Gastrocnemius medialis (tissue), 4 donors: ENCODE data around the gene NGFR. TPM values are rescaled to one million over a fixed set of nuclear protein-coding genes. Genes with fewer than 3 reads are reported as not detected.

ENCODE experiments used
- ATAC-seq, 2 donors: fragments of 150-250 bp; one replicate each; pipeline ENCODE4 v1.9.1; 2016
- DNase-seq, 2 donors: peaks; one replicate each; pipeline ENCODE4 v3.0.0-alpha.2; 2019
- H3K27ac ChIP-seq, 4 donors: fragments of 200-600 bp; sonication (generic); 1 replicate in 1 of 4; 2 replicates in 3 of 4; pipeline ENCODE4 v1.5.1; 2016 to 2018; ENCODE audit warnings: mild to moderate bottlenecking in 2 of 4, moderate library complexity in 1 of 4
- H3K27me3 ChIP-seq, 3 donors: fragments of 200-600 bp; sonication (generic) in 2 of 3; 1 replicate in 1 of 3; 2 replicates in 2 of 3; pipeline versions ENCODE4 v1.5.1 to v1.6.0; 2016 to 2019; ENCODE audit warnings: mild to moderate bottlenecking in 1 of 3, moderate library complexity in 1 of 3
- H3K36me3 ChIP-seq, 2 donors: fragments of 200-600 bp; sonication (generic) in 1 of 2; one replicate each; pipeline ENCODE4 v1.5.1; 2017 to 2018
- H3K4me1 ChIP-seq, 2 donors: fragments of 200-600 bp; sonication (generic) in 1 of 2; one replicate each; pipeline ENCODE4 v1.5.1; 2016 to 2017; ENCODE audit warnings: mild to moderate bottlenecking in 2 of 2
- H3K4me3 ChIP-seq, 4 donors: fragments of 200-600 bp; sonication (generic) in 3 of 4; 1 replicate in 1 of 4; 2 replicates in 3 of 4; pipeline ENCODE4 v1.5.1; 2016 to 2019; ENCODE audit warnings: mild to moderate bottlenecking in 2 of 4
- H3K9me3 ChIP-seq, 3 donors: fragments of 200-600 bp; sonication (generic) in 2 of 3; 1 replicate in 1 of 3; 2 replicates in 2 of 3; pipeline ENCODE4 v1.5.1; 2016 to 2019
- POLR2A ChIP-seq, 2 donors: fragments of 450-650 bp; IDR thresholded peaks; one replicate each; pipeline ENCODE4 v1.6.1; 2017; ENCODE audit warnings: antibody characterized with exemption in 2 of 2, mild to moderate bottlenecking in 2 of 2, moderate library complexity in 2 of 2
- in situ Hi-C, 4 donors: fragments of 200-750 bp; cut with MboI; loops; one replicate each; pipeline versions ENCODE4 v1.15.0 to v1.8.0; 2017; ENCODE audit warnings: low sequenced_read_pairs in 4 of 4
- intact Hi-C: fragments of 100-400 bp; cut with DNase I; formaldehyde crosslinking; loops from one replicate; pipeline ENCODE4 v1.15.1; 2023; ENCODE audit warnings: low total_unique reads
- total RNA-seq, 4 donors: library from RNA; depleted of rRNA; stranded (reverse); fragments of >200 nt; gene quantifications; one replicate each; pipeline versions ENCODE4 v1.1.0 to v1.2.3, GENCODE V29; 2016
- TF ChIP-seq, protein P1 (sequence below), 5 experiments: fragments of 450-650 bp in 3 of 5; fragments of 200-600 bp in 2 of 5; sonication (generic) in 2 of 5; IDR thresholded peaks in 4 of 5; conservative IDR thresholded peaks in 1 of 5; 1 replicate in 4 of 5; 2 replicates in 1 of 5; pipeline ENCODE4 v1.5.1; 2016 to 2019; ENCODE audit warnings: antibody characterized with exemption in 5 of 5, mild to moderate bottlenecking in 3 of 5, moderate library complexity in 3 of 5

Gene NGFR
- total RNA-seq, 4 donors from 2014 or later, result 0.41 to 3.2 (median 1.0) TPM; not detected in 1

DNA sequence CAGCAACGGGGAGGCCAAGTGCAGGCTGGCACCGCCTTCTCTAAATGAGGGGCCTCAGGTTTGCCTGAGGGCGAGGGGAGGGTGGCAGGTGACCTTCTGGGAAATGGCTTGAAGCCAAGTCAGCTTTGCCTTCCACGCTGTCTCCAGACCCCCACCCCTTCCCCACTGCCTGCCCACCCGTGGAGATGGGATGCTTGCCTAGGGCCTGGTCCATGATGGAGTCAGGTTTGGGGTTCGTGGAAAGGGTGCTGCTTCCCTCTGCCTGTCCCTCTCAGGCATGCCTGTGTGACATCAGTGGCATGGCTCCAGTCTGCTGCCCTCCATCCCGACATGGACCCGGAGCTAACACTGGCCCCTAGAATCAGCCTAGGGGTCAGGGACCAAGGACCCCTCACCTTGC is 18.5 kb downstream of the NGFR start:
- in situ Hi-C loops, result no loop called here
- no peak overlapping the region for H3K4me3 ChIP-seq
- no peaks in the 10 kb centered on the region for H3K27me3 ChIP-seq
- peak overlapping the region in 1 of 4 donors; percentile 86 for H3K27ac ChIP-seq
- ATAC-seq, result no peak
- intact Hi-C loops, result no loop called here
- no peak for TF ChIP-seq POLR2A (IDR thresholded peaks at IDR 0.05)
- TF ChIP-seq, protein P1, sequence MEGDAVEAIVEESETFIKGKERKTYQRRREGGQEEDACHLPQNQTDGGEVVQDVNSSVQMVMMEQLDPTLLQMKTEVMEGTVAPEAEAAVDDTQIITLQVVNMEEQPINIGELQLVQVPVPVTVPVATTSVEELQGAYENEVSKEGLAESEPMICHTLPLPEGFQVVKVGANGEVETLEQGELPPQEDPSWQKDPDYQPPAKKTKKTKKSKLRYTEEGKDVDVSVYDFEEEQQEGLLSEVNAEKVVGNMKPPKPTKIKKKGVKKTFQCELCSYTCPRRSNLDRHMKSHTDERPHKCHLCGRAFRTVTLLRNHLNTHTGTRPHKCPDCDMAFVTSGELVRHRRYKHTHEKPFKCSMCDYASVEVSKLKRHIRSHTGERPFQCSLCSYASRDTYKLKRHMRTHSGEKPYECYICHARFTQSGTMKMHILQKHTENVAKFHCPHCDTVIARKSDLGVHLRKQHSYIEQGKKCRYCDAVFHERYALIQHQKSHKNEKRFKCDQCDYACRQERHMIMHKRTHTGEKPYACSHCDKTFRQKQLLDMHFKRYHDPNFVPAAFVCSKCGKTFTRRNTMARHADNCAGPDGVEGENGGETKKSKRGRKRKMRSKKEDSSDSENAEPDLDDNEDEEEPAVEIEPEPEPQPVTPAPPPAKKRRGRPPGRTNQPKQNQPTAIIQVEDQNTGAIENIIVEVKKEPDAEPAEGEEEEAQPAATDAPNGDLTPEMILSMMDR (IDR thresholded peaks at IDR 0.05 in 4 of 5, conservative IDR thresholded peaks at IDR 0.05 in 1 of 5), result no peak
- no peaks in the 10 kb centered on the region for H3K36me3 ChIP-seq
- no peak for DNase-seq
- peaks cover 18 to 19% of the 10 kb centered on the region in 2 donors for H3K4me1 ChIP-seq
- no peaks in the 10 kb centered on the region for H3K9me3 ChIP-seq

DNA sequence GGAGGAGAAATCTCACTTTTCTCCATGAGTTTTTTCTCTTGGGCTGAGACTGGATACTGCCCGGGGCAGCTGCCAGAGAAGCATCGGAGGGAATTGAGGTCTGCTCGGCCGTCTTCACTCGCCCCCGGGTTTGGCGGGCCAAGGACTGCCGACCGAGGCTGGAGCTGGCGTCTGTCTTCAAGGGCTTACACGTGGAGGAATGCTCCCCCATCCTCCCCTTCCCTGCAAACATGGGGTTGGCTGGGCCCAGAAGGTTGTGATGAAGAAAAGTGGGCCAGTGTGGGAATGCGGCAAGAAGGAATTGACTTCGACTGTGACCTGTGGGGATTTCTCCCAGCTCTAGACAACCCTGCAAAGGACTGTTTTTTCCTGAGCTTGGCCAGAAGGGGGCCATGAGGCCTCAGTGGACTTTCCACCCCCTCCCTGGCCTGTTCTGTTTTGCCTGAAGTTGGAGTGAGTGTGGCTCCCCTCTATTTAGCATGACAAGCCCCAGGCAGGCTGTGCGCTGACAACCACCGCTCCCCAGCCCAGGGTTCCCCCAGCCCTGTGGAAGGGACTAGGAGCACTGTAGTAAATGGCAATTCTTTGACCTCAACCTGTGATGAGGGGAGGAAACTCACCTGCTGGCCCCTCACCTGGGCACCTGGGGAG is 19.1 kb downstream of the NGFR start:
- ATAC-seq (peak in 1 of 2 donors; percentile 19), DNase-seq (no peak)
- H3K27me3 ChIP-seq, result no peaks in the 10 kb centered on the region
- H3K4me3 ChIP-seq, result no peak overlapping the region
- no peaks in the 10 kb centered on the region for H3K9me3 ChIP-seq
- intact Hi-C loops (no loop called here), in situ Hi-C loops (no loop called here)
- no peaks in the 10 kb centered on the region for H3K36me3 ChIP-seq
- no peak for TF ChIP-seq POLR2A (IDR thresholded peaks at IDR 0.05)
- TF ChIP-seq, protein P1 (IDR thresholded peaks at IDR 0.05 in 4 of 5, conservative IDR thresholded peaks at IDR 0.05 in 1 of 5), result no peak
- H3K27ac ChIP-seq, result peak overlapping the region; percentile 73 to 86 (median 82)
- peaks cover 18 to 19% of the 10 kb centered on the region in 2 donors for H3K4me1 ChIP-seq

DNA sequence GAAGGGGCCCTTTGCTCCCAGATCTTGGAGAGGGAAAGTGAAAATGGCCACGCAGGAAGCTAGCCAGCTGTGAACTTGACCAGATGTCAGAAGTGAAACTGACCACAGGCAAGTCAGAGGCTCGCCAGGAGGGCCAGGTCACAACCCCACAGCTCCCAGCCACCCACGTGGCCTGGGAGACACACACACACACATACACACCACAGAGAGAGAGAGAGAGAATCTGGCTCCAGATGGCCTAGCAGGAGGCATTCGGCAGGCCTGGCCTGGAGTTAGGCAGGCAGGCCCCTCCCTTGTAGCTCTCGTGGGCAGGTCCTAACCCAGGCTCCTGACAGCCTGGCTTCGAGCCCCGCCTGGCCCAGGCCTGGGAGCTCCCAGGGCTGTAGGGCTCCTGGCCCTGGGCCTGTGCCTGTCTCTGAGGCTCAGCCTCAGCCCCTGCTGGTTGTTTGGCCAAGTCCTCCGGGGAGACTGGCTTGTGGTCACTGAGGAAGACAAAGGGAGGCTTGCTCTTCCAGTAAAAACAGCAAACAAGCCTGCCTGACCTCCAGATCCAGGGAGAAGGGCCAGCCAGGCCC is 20.2 kb downstream of the NGFR start:
- ATAC-seq (peak; percentile 87 to 91), DNase-seq (peak; percentile 69 to 92)
- peak overlapping the region in 1 of 4 donors; percentile 5 for H3K4me3 ChIP-seq
- no peaks in the 10 kb centered on the region for H3K27me3 ChIP-seq
- peak overlapping the region; percentile 73 to 86 (median 82) for H3K27ac ChIP-seq
- peaks cover 18 to 19% of the 10 kb centered on the region in 2 donors for H3K4me1 ChIP-seq
- intact Hi-C loops, result loop anchor here (1.0 kb wide), 1 partner anchor 18 kb away; no protein-coding TSS in a partner anchor
- TF ChIP-seq, protein P1 (IDR thresholded peaks at IDR 0.05 in 4 of 5, conservative IDR thresholded peaks at IDR 0.05 in 1 of 5), result peak in 1 of 5 experiments; percentile 24
- TF ChIP-seq POLR2A (IDR thresholded peaks at IDR 0.05), result no peak
- H3K36me3 ChIP-seq, result no peaks in the 10 kb centered on the region
- in situ Hi-C loops, result no loop called here
- H3K9me3 ChIP-seq, result no peaks in the 10 kb centered on the region

DNA sequence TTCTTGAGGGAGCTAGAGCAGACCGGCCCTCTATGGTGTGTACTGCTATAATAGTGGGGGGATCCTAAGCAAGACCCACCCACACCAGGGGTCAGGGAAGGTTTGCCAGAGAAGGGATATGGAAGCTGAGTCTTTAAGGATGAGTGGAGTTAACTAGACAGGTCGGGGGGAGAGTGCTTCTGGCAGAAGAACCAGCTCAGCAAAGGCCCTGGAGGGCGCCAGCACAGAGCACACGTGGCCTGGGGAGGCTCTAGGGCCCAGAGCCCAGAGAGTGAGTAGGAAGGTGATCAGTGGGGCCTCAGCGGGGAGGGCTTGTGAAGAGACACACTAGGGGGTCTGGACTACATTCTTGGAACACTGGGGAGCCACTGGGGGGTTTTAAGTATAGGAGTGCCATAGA is 21.1 kb downstream of the NGFR start:
- Histone ChIP-seq H3K4me1 (peaks cover 18 to 19% of the 10 kb centered on the region in 2 donors), H3K4me3 (no peak overlapping the region), H3K9me3 (no peaks in the 10 kb centered on the region), H3K27me3 (no peaks in the 10 kb centered on the region), H3K36me3 (no peaks in the 10 kb centered on the region), H3K27ac (peak overlapping the region; percentile 73 to 86 (median 82))
- in situ Hi-C loops (no loop called here), intact Hi-C loops (no loop called here)
- DNase-seq (no peak), ATAC-seq (no peak)
- TF ChIP-seq, protein P1 (IDR thresholded peaks at IDR 0.05 in 4 of 5, conservative IDR thresholded peaks at IDR 0.05 in 1 of 5), result no peak
- no peak for TF ChIP-seq POLR2A (IDR thresholded peaks at IDR 0.05)
